ENCODE results near the gene AK1. TPM values are rescaled to one million over a fixed set of nuclear protein-coding genes. Genes with fewer than 3 reads are reported as not detected.

The AK1 gene
- total and polyA plus RNA-seq, 2 of the 13 experiments (the other 11 are each of a cell fraction or from before 2014, with no cell fraction given): 19.1 to 32.8 TPM

DNA sequence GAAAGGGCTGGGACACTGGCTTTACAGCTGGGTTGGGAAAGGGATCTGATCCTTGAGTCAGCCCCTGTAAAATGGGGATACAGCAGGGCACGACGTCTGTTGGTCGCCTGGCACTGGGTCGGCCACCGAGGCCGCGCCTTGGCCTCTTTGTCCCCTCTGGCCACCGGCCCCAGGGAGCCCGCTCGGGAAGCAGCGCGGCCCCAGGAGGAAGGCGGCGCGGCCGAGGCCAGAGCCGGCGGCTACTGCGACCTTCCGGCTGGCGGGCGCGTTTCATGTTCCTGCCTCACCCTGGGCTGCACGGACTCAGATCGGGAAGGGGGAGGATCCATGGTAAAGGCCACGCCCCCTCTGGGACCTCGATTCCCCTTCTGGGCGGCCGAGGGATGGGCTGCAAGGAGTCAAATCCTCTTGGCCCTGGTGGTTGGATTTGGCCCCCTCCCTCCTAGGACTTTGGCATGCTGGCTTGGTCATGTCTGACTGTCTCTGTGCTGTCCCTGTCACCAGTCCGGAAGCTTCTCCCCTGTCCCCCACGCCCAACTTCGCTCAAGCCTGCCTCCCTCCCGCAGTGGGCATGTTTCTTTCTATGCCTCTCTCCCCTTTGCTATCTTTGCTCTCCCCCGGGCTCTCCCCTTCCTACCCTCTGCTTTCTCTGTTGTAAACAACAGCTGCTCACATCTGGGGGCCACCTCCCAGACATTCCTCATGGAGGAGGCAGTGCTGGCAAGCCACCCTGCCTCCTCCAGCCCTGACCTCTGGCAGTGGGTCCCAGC lies 49.0 kb downstream of the AK1 start (continued):
- no peak for TF ChIP-seq ZSCAN30 (CRISPR knock-in tag; IDR thresholded peaks at IDR 0.05)
- TF ChIP-seq ZNF264 (CRISPR knock-in tag; IDR thresholded peaks at IDR 0.05): no peak
- TF ChIP-seq SP5 (CRISPR knock-in tag; IDR thresholded peaks at IDR 0.05; ENCODE audit: borderline replicate concordance, low read depth): no peak
- peak; percentile 46; the same call in 1 of the 2 replicates for TF ChIP-seq ZNF430 (CRISPR knock-in tag; IDR thresholded peaks at IDR 0.05)
- TF ChIP-seq ZNF205 (CRISPR knock-in tag; IDR thresholded peaks at IDR 0.05): peak; percentile 50; the same call in 1 of the 2 replicates
- TF ChIP-seq, protein P1, sequence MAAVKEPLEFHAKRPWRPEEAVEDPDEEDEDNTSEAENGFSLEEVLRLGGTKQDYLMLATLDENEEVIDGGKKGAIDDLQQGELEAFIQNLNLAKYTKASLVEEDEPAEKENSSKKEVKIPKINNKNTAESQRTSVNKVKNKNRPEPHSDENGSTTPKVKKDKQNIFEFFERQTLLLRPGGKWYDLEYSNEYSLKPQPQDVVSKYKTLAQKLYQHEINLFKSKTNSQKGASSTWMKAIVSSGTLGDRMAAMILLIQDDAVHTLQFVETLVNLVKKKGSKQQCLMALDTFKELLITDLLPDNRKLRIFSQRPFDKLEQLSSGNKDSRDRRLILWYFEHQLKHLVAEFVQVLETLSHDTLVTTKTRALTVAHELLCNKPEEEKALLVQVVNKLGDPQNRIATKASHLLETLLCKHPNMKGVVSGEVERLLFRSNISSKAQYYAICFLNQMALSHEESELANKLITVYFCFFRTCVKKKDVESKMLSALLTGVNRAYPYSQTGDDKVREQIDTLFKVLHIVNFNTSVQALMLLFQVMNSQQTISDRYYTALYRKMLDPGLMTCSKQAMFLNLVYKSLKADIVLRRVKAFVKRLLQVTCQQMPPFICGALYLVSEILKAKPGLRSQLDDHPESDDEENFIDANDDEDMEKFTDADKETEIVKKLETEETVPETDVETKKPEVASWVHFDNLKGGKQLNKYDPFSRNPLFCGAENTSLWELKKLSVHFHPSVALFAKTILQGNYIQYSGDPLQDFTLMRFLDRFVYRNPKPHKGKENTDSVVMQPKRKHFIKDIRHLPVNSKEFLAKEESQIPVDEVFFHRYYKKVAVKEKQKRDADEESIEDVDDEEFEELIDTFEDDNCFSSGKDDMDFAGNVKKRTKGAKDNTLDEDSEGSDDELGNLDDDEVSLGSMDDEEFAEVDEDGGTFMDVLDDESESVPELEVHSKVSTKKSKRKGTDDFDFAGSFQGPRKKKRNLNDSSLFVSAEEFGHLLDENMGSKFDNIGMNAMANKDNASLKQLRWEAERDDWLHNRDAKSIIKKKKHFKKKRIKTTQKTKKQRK (IDR thresholded peaks at IDR 0.05; ENCODE audit: low read length): no peak
- TF ChIP-seq, protein P2, sequence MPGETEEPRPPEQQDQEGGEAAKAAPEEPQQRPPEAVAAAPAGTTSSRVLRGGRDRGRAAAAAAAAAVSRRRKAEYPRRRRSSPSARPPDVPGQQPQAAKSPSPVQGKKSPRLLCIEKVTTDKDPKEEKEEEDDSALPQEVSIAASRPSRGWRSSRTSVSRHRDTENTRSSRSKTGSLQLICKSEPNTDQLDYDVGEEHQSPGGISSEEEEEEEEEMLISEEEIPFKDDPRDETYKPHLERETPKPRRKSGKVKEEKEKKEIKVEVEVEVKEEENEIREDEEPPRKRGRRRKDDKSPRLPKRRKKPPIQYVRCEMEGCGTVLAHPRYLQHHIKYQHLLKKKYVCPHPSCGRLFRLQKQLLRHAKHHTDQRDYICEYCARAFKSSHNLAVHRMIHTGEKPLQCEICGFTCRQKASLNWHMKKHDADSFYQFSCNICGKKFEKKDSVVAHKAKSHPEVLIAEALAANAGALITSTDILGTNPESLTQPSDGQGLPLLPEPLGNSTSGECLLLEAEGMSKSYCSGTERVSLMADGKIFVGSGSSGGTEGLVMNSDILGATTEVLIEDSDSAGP (CRISPR knock-in tag; IDR thresholded peaks at IDR 0.05; ENCODE audit: borderline replicate concordance): peak; percentile 77; the same call in 1 of the 2 replicates
- TF ChIP-seq, protein P3, sequence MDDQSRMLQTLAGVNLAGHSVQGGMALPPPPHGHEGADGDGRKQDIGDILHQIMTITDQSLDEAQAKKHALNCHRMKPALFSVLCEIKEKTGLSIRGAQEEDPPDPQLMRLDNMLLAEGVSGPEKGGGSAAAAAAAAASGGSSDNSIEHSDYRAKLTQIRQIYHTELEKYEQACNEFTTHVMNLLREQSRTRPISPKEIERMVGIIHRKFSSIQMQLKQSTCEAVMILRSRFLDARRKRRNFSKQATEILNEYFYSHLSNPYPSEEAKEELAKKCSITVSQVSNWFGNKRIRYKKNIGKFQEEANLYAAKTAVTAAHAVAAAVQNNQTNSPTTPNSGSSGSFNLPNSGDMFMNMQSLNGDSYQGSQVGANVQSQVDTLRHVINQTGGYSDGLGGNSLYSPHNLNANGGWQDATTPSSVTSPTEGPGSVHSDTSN (CRISPR knock-in tag; IDR thresholded peaks at IDR 0.05; ENCODE audit: borderline replicate concordance): no peak
- TF ChIP-seq EED (CRISPR knock-in tag; IDR thresholded peaks at IDR 0.05): no peak
- TF ChIP-seq, protein P4, sequence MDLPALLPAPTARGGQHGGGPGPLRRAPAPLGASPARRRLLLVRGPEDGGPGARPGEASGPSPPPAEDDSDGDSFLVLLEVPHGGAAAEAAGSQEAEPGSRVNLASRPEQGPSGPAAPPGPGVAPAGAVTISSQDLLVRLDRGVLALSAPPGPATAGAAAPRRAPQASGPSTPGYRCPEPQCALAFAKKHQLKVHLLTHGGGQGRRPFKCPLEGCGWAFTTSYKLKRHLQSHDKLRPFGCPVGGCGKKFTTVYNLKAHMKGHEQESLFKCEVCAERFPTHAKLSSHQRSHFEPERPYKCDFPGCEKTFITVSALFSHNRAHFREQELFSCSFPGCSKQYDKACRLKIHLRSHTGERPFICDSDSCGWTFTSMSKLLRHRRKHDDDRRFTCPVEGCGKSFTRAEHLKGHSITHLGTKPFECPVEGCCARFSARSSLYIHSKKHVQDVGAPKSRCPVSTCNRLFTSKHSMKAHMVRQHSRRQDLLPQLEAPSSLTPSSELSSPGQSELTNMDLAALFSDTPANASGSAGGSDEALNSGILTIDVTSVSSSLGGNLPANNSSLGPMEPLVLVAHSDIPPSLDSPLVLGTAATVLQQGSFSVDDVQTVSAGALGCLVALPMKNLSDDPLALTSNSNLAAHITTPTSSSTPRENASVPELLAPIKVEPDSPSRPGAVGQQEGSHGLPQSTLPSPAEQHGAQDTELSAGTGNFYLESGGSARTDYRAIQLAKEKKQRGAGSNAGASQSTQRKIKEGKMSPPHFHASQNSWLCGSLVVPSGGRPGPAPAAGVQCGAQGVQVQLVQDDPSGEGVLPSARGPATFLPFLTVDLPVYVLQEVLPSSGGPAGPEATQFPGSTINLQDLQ (CRISPR knock-in tag; IDR thresholded peaks at IDR 0.05): peak; percentile 34; the same call in 1 of the 2 replicates
- peak; percentile 58; the same call in 1 of the 2 replicates for TF ChIP-seq RXRB (CRISPR knock-in tag; IDR thresholded peaks at IDR 0.05; ENCODE audit: borderline replicate concordance)
- TF ChIP-seq, protein P5, sequence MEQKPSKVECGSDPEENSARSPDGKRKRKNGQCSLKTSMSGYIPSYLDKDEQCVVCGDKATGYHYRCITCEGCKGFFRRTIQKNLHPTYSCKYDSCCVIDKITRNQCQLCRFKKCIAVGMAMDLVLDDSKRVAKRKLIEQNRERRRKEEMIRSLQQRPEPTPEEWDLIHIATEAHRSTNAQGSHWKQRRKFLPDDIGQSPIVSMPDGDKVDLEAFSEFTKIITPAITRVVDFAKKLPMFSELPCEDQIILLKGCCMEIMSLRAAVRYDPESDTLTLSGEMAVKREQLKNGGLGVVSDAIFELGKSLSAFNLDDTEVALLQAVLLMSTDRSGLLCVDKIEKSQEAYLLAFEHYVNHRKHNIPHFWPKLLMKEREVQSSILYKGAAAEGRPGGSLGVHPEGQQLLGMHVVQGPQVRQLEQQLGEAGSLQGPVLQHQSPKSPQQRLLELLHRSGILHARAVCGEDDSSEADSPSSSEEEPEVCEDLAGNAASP (CRISPR knock-in tag; IDR thresholded peaks at IDR 0.05; ENCODE audit: borderline replicate concordance): no peak
- no peak for TF ChIP-seq ATF7 (IDR thresholded peaks at IDR 0.05)
- TF ChIP-seq ATF7 (CRISPR knock-in tag; IDR thresholded peaks at IDR 0.05): no peak; the same call in 1 of the 2 replicates
- TF ChIP-seq ZC3H4 (CRISPR knock-in tag; IDR thresholded peaks at IDR 0.05; ENCODE audit: borderline replicate concordance): no peak
- peak; percentile 37; the same call in 1 of the 2 replicates for TF ChIP-seq THAP11 (CRISPR knock-in tag; IDR thresholded peaks at IDR 0.05)
- TF ChIP-seq SMYD3 (CRISPR knock-in tag; IDR thresholded peaks at IDR 0.05): no peak
- no peak for TF ChIP-seq ATAD3A (CRISPR knock-in tag; IDR thresholded peaks at IDR 0.05)
- no peak for TF ChIP-seq RFX1 (IDR thresholded peaks at IDR 0.05)

Data from HepG2 (cell line).